ENCODE measurements around the gene PRIMA1. TPM values are rescaled to one million over a fixed set of nuclear protein-coding genes. Genes with fewer than 3 reads are reported as not detected.

The PRIMA1 gene
- total RNA-seq, 1 donor: not detected

GRCh38 chr14:93683226-93683625 lies 105.1 kb downstream of the PRIMA1 start:
- Histone ChIP-seq H4K20me1 (ENCODE audit: insufficient read depth, low read length) (no peaks in the 10 kb centered on the region), H3K27ac (ENCODE audit: low read depth, low read length) (no peak overlapping the region), H3K27me3 (ENCODE audit: insufficient read depth, low read length) (no peaks in the 10 kb centered on the region), H3K4me3 (ENCODE audit: insufficient read depth, low read length) (no peak overlapping the region), H2AFZ (ENCODE audit: low read length) (no peak overlapping the region), H3K79me2 (ENCODE audit: insufficient read depth, low read length) (no peaks in the 10 kb centered on the region), H3K36me3 (ENCODE audit: insufficient read depth, low read length) (no peaks in the 10 kb centered on the region), H3K4me1 (ENCODE audit: insufficient read depth, low read length) (no peaks in the 10 kb centered on the region), H3K4me2 (ENCODE audit: insufficient read depth, low read length) (no peak overlapping the region), H3K9me3 (ENCODE audit: low read depth, low read length) (no peaks in the 10 kb centered on the region)
- TF ChIP-seq CTCF (IDR thresholded peaks at IDR 0.05; ENCODE audit: extremely low read depth, low read depth, low read length): no peak
- no peak for DNase-seq (ENCODE audit: insufficient read length, low spot score, missing footprints)

GRCh38 chr14:93682459-93682858 lies 105.8 kb downstream of the PRIMA1 start:
- Histone ChIP-seq H3K27me3 (ENCODE audit: insufficient read depth, low read length) (no peaks in the 10 kb centered on the region), H2AFZ (ENCODE audit: low read length) (no peak overlapping the region), H3K9me3 (ENCODE audit: low read depth, low read length) (no peaks in the 10 kb centered on the region), H3K27ac (ENCODE audit: low read depth, low read length) (no peak overlapping the region), H3K4me3 (ENCODE audit: insufficient read depth, low read length) (no peak overlapping the region), H4K20me1 (ENCODE audit: insufficient read depth, low read length) (no peaks in the 10 kb centered on the region), H3K36me3 (ENCODE audit: insufficient read depth, low read length) (no peaks in the 10 kb centered on the region), H3K79me2 (ENCODE audit: insufficient read depth, low read length) (no peaks in the 10 kb centered on the region), H3K4me1 (ENCODE audit: insufficient read depth, low read length) (no peaks in the 10 kb centered on the region), H3K4me2 (ENCODE audit: insufficient read depth, low read length) (no peak overlapping the region)
- no peak for DNase-seq (ENCODE audit: insufficient read length, low spot score, missing footprints)
- TF ChIP-seq CTCF (IDR thresholded peaks at IDR 0.05; ENCODE audit: extremely low read depth, low read depth, low read length): no peak

GRCh38 chr14:93676416-93676958 lies 111.8 kb downstream of the PRIMA1 start:
- no peak overlapping the region for H2AFZ ChIP-seq (ENCODE audit: low read length)
- no peaks in the 10 kb centered on the region for H3K79me2 ChIP-seq (ENCODE audit: insufficient read depth, low read length)
- H3K36me3 ChIP-seq (ENCODE audit: insufficient read depth, low read length): no peaks in the 10 kb centered on the region
- no peak overlapping the region for H3K4me3 ChIP-seq (ENCODE audit: insufficient read depth, low read length)
- no peak overlapping the region for H3K27ac ChIP-seq (ENCODE audit: low read depth, low read length)
- H3K27me3 ChIP-seq (ENCODE audit: insufficient read depth, low read length): no peaks in the 10 kb centered on the region
- no peaks in the 10 kb centered on the region for H3K4me1 ChIP-seq (ENCODE audit: insufficient read depth, low read length)
- no peaks in the 10 kb centered on the region for H3K9me3 ChIP-seq (ENCODE audit: low read depth, low read length)
- TF ChIP-seq CTCF (IDR thresholded peaks at IDR 0.05; ENCODE audit: extremely low read depth, low read depth, low read length): no peak
- no peak overlapping the region for H3K4me2 ChIP-seq (ENCODE audit: insufficient read depth, low read length)
- DNase-seq (ENCODE audit: insufficient read length, low spot score, missing footprints): no peak
- H4K20me1 ChIP-seq (ENCODE audit: insufficient read depth, low read length): no peaks in the 10 kb centered on the region

- DNase-seq (ENCODE audit: insufficient read length, low spot score, missing footprints): no peak
- no peaks in the 10 kb centered on the region for H3K36me3 ChIP-seq (ENCODE audit: insufficient read depth, low read length)
- no peak overlapping the region for H3K4me3 ChIP-seq (ENCODE audit: insufficient read depth, low read length)
- H3K4me1 ChIP-seq (ENCODE audit: insufficient read depth, low read length): no peaks in the 10 kb centered on the region
- H3K27ac ChIP-seq (ENCODE audit: low read depth, low read length): no peak overlapping the region
- H4K20me1 ChIP-seq (ENCODE audit: insufficient read depth, low read length): no peaks in the 10 kb centered on the region
- no peaks in the 10 kb centered on the region for H3K79me2 ChIP-seq (ENCODE audit: insufficient read depth, low read length)
- no peak overlapping the region for H2AFZ ChIP-seq (ENCODE audit: low read length)
- TF ChIP-seq CTCF (IDR thresholded peaks at IDR 0.05; ENCODE audit: extremely low read depth, low read depth, low read length): no peak
- no peak overlapping the region for H3K4me2 ChIP-seq (ENCODE audit: insufficient read depth, low read length)
- H3K9me3 ChIP-seq (ENCODE audit: low read depth, low read length): no peaks in the 10 kb centered on the region
- H3K27me3 ChIP-seq (ENCODE audit: insufficient read depth, low read length): no peaks in the 10 kb centered on the region
Observed at GRCh38 chr14:93675651-93676050, 112.6 kb downstream of the PRIMA1 start.
